Gastroesophageal sphincter (tissue), 3 donors: ENCODE data around the gene ASIC4.

Experiments
- CTCF ChIP-seq, 4 experiments: fragments of 200-600 bp in 2 of 4; fragments of 450-650 bp in 2 of 4; sonication (generic) in 1 of 4; IDR thresholded peaks; one replicate each; pipeline ENCODE4 v1.5.1; 2017 to 2019; ENCODE audit warnings: antibody characterized with exemption in 4 of 4, mild to moderate bottlenecking in 2 of 4, moderate library complexity in 2 of 4
- POLR2A ChIP-seq, 2 donors: fragments of 450-650 bp; IDR thresholded peaks; one replicate each; pipeline ENCODE4 v1.6.1; 2017; ENCODE audit warnings: antibody characterized with exemption in 2 of 2, mild to moderate bottlenecking in 2 of 2, moderate library complexity in 1 of 2
- POLR2AphosphoS5 ChIP-seq: sonication (generic); formaldehyde crosslinking; IDR thresholded peaks from one replicate; pipeline ENCODE4 v1.6.1; 2017; ENCODE audit warnings: antibody characterized with exemption

- TF ChIP-seq POLR2AphosphoS5 (no peak), CTCF (IDR thresholded peaks at IDR 0.05) (no peak), POLR2A (IDR thresholded peaks at IDR 0.05) (no peak)
Measured at GRCh38 chr2:219559156-219559915, 45.1 kb downstream of the ASIC4 start.
